Smooth muscle cell (in vitro differentiated cells): ENCODE results near the gene KIAA0825. TPM values are rescaled to one million over a fixed set of nuclear protein-coding genes. Genes with fewer than 3 reads are reported as not detected.

Experiments
- DNase-seq: peaks from one replicate; lab custom pipeline; 2025; ENCODE audit not compliant: unreplicated experiment; lab: John Stamatoyannopoulos, UW
- H2AFZ ChIP-seq: fragments of 200-600 bp; sonication (generic); 2 replicates; pipeline ENCODE4 v1.6.0; 2016; ENCODE audit warnings: antibody characterized with exemption, low read depth, mild to moderate bottlenecking
- H3F3A ChIP-seq: fragments of 200-600 bp; sonication (generic); 2 replicates; pipeline ENCODE4 v1.6.0; 2017; ENCODE audit warnings: antibody characterized with exemption, low read depth
- H3K27ac ChIP-seq: fragments of 200-600 bp; sonication (generic); 2 replicates; pipeline ENCODE4 v1.5.1; 2016; ENCODE audit warnings: low read depth, mild to moderate bottlenecking
- H3K27me3 ChIP-seq: fragments of 200-600 bp; sonication (generic); 2 replicates; pipeline ENCODE4 v1.6.1; 2016; ENCODE audit warnings: low read depth, mild to moderate bottlenecking
- H3K36me3 ChIP-seq: fragments of 200-600 bp; sonication (generic); 2 replicates; pipeline ENCODE4 v1.5.1; 2016; ENCODE audit warnings: low read depth
- H3K4me1 ChIP-seq: fragments of 200-600 bp; sonication (generic); 2 replicates; pipeline ENCODE4 v1.5.1; 2016; ENCODE audit warnings: low read depth
- H3K4me2 ChIP-seq: fragments of 200-600 bp; sonication (generic); 2 replicates; pipeline ENCODE4 v1.6.0; 2016; ENCODE audit warnings: mild to moderate bottlenecking
- H3K4me3 ChIP-seq: fragments of 200-600 bp; sonication (generic); 2 replicates; pipeline ENCODE4 v1.5.1; 2016; ENCODE audit warnings: mild to moderate bottlenecking
- H3K79me2 ChIP-seq: fragments of 200-600 bp; sonication (generic); 2 replicates; pipeline ENCODE4 v1.6.0; 2016; ENCODE audit warnings: low read depth, mild to moderate bottlenecking
- H3K9ac ChIP-seq: fragments of 200-600 bp; sonication (generic); 2 replicates; pipeline ENCODE4 v1.6.0; 2016; ENCODE audit warnings: low read depth
- H3K9me3 ChIP-seq: fragments of 200-600 bp; sonication (generic); replicated peaks from 2 replicates; pipeline ENCODE4 v1.5.1; 2016; ENCODE audit warnings: low read depth
- H4K20me1 ChIP-seq: fragments of 200-600 bp; sonication (generic); 2 replicates; pipeline ENCODE4 v1.6.0; 2016; ENCODE audit warnings: low read depth
- CTCF ChIP-seq: fragments of 200-600 bp; sonication (generic); IDR thresholded peaks from 2 replicates; pipeline ENCODE4 v1.5.1; 2017; ENCODE audit warnings: borderline replicate concordance, mild to moderate bottlenecking, antibody characterized with exemption; ENCODE audit not compliant: insufficient read depth, poor library complexity, severe bottlenecking
- WGBS: methylation state at CpG from one replicate; pipeline ENCODE4 v1.1.7; 2016; ENCODE audit warnings: low lambda C conversion rate; 5-methylcytosine and 5-hydroxymethylcytosine counted together
- polyA plus RNA-seq: library from polyadenylated mRNA; unstranded; fragments of >200 nt; fragmentation: Nextera tagmentation; extraction: Ambion mirVana; gene quantifications from 2 replicates; pipeline ENCODE4 v1.2.1, GENCODE V29; 2016
- total RNA-seq: library from RNA; depleted of rRNA; stranded (reverse); fragments of >200 nt; gene quantifications from 2 replicates; pipeline ENCODE4 v1.2.3, GENCODE V29; 2014

KIAA0825 gene
- total and polyA plus RNA-seq, 2 experiments from 2014 or later: 1.3 to 3.1 TPM

- Histone ChIP-seq H3K27ac (no peak overlapping the region), H3K9ac (no peak overlapping the region), H3F3A (no peaks in the 10 kb centered on the region), H2AFZ (no peak overlapping the region), H3K4me2 (no peak overlapping the region), H4K20me1 (no peaks in the 10 kb centered on the region), H3K79me2 (no peaks in the 10 kb centered on the region), H3K27me3 (no peaks in the 10 kb centered on the region), H3K36me3 (no peaks in the 10 kb centered on the region), H3K4me3 (no peak overlapping the region), H3K9me3 (no peaks in the 10 kb centered on the region), H3K4me1 (no peaks in the 10 kb centered on the region)
- WGBS: 91% methylated on average over 3 of the region's 3 CpGs
- no peak for DNase-seq
- TF ChIP-seq CTCF: no peak
Measured at GRCh38 chr5:94209272-94209671, 409.1 kb downstream of the KIAA0825 start.

DNA sequence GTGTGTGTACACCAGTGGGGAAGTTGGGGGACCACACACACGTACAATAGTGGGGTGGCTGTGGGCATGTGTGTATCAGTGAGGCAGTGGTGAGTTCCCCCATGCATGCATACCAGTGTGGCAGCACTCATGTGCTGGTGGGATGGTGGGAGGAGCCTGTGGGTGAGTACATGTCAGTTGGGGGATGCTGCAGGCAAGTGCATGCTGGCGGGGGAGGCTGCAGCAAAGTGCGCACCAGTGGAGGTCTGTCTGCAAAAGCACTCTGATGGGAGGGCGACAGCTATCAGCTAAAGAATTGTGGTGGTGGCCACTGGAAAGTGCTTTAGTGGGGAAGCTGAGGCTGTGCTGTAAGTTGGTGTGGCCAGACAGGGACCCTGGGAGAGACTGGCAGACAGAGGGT is 418.8 kb downstream of the KIAA0825 start:
- DNase-seq: no peak
- WGBS: 93% methylated on average over 4 of the region's 4 CpGs
- H3K4me3 ChIP-seq: no peak overlapping the region
- no peaks in the 10 kb centered on the region for H3K79me2 ChIP-seq
- H3K9ac ChIP-seq: no peak overlapping the region
- H3K4me1 ChIP-seq: no peaks in the 10 kb centered on the region
- no peak overlapping the region for H3K4me2 ChIP-seq
- H3K9me3 ChIP-seq: no peaks in the 10 kb centered on the region
- H3F3A ChIP-seq: no peaks in the 10 kb centered on the region
- H3K36me3 ChIP-seq: no peaks in the 10 kb centered on the region
- H3K27me3 ChIP-seq: no peaks in the 10 kb centered on the region
- no peak overlapping the region for H3K27ac ChIP-seq
- no peak overlapping the region for H2AFZ ChIP-seq
- TF ChIP-seq CTCF: no peak
- H4K20me1 ChIP-seq: no peaks in the 10 kb centered on the region

- Histone ChIP-seq H3K36me3 (no peaks in the 10 kb centered on the region), H3K9me3 (no peaks in the 10 kb centered on the region), H3K27ac (no peak overlapping the region), H3K4me1 (no peaks in the 10 kb centered on the region), H2AFZ (no peak overlapping the region), H3K79me2 (no peaks in the 10 kb centered on the region), H3K4me3 (no peak overlapping the region), H3K4me2 (no peak overlapping the region), H3K9ac (no peak overlapping the region), H4K20me1 (no peaks in the 10 kb centered on the region), H3K27me3 (no peaks in the 10 kb centered on the region), H3F3A (no peaks in the 10 kb centered on the region)
- TF ChIP-seq CTCF: no peak
- DNase-seq: no peak
- 92% methylated on average over 1 of the region's 1 CpG for whole genome bisulfite sequencing
Measured at GRCh38 chr5:94197970-94198369, 420.4 kb downstream of the KIAA0825 start.

DNA sequence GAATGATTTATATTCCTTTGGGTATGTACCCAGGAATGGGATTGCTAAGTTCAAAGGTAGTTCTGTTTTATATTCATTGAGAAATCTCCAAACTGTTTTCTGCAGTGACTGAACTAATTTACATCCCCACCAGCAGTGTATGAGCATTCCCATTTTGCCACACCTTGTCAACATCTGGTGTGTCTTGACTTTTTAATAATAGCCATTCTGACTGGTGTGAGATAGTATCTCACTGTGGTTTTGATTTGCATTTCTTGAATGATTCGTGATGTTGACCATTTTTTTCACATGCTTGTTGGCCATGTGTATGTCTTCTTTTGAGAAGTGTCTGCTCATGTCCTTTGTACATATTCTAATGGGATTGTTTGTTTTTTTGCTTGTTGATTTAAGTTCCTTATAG is 421.5 kb downstream of the KIAA0825 start:
- no peak overlapping the region for H3K4me2 ChIP-seq
- H3K4me1 ChIP-seq: no peaks in the 10 kb centered on the region
- no peaks in the 10 kb centered on the region for H3K36me3 ChIP-seq
- H3F3A ChIP-seq: no peaks in the 10 kb centered on the region
- no peak overlapping the region for H3K27ac ChIP-seq
- no peak overlapping the region for H2AFZ ChIP-seq
- H3K79me2 ChIP-seq: no peaks in the 10 kb centered on the region
- DNase-seq: no peak
- H3K9me3 ChIP-seq: no peaks in the 10 kb centered on the region
- TF ChIP-seq CTCF: no peak
- no peaks in the 10 kb centered on the region for H4K20me1 ChIP-seq
- H3K9ac ChIP-seq: no peak overlapping the region
- no peak overlapping the region for H3K4me3 ChIP-seq
- 58% methylated on average over 1 of the region's 1 CpG for WGBS
- H3K27me3 ChIP-seq: no peaks in the 10 kb centered on the region
